Heart left ventricle (tissue), 16 donors: ENCODE results near the gene MDFIC. TPM values are rescaled to one million over a fixed set of nuclear protein-coding genes. Genes with fewer than 3 reads are reported as not detected.

ENCODE experiments used
- ATAC-seq, 4 donors: fragments of 200-7000 bp; cut with Tn5 transposase; one replicate each; pipeline ENCODE4 v1.9.1; 2020 to 2022; ENCODE audit warnings: moderate library complexity in 4 of 4, mild to moderate bottlenecking in 3 of 4, moderate number of reproducible peaks in 1 of 4
- DNase-seq, 5 donors: peaks; one replicate each; pipeline ENCODE4 v3.0.0-alpha.2; 2020
- H3K27ac ChIP-seq, 12 donors: fragments of 200-600 bp; sonication (generic) in 4 of 12; one replicate each; pipeline versions ENCODE4 v1.5.0 to v1.8.0; 2016 to 2022; ENCODE audit warnings: mild to moderate bottlenecking in 2 of 12
- H3K27me3 ChIP-seq, 9 donors: fragments of 200-600 bp; sonication (generic) in 2 of 9; one replicate each; pipeline versions ENCODE4 v1.5.1 to v1.8.0; 2016 to 2022; ENCODE audit warnings: mild to moderate bottlenecking in 3 of 9
- H3K36me3 ChIP-seq, 9 donors: fragments of 200-600 bp; sonication (generic) in 2 of 9; one replicate each; pipeline versions ENCODE4 v1.5.0 to v1.8.0; 2018 to 2022; ENCODE audit warnings: mild to moderate bottlenecking in 2 of 9
- H3K4me1 ChIP-seq, 12 donors: fragments of 200-600 bp; sonication (generic) in 4 of 12; one replicate each; pipeline versions ENCODE4 v1.5.0 to v1.8.0; 2016 to 2022; ENCODE audit warnings: mild to moderate bottlenecking in 3 of 12
- H3K4me3 ChIP-seq, 12 donors: fragments of 200-600 bp; sonication (generic) in 4 of 12; one replicate each; pipeline versions ENCODE4 v1.5.0 to v1.8.0; 2017 to 2022; ENCODE audit warnings: mild to moderate bottlenecking in 9 of 12, moderate library complexity in 4 of 12
- H3K9me3 ChIP-seq, 12 donors: fragments of 200-600 bp; sonication (generic) in 4 of 12; one replicate each; pipeline versions ENCODE4 v1.5.0 to v1.8.0; 2016 to 2022; ENCODE audit warnings: mild to moderate bottlenecking in 1 of 12
- POLR2A ChIP-seq, 2 donors: fragments of 450-650 bp; IDR thresholded peaks; one replicate each; pipeline ENCODE4 v1.6.1; 2017; ENCODE audit warnings: antibody characterized with exemption in 2 of 2, mild to moderate bottlenecking in 2 of 2, moderate library complexity in 2 of 2
- WGBS, 4 donors: extraction: QIAGEN DNeasy Blood & Tissue Kit in 2 of 4; methylation state at CpG; one replicate each; pipeline versions ENCODE4 v1.1.5 to v1.1.7; 2013 to 2018; 5-methylcytosine and 5-hydroxymethylcytosine counted together
- intact Hi-C, 10 donors: fragments of 100-400 bp; cut with DNase I; formaldehyde crosslinking; loops; one replicate each; pipeline versions ENCODE4 v1.11.1 to v1.14.2; 2022
- polyA plus RNA-seq, 2 donors: library from polyadenylated mRNA; stranded (reverse); fragments of 200-250 nt; gene quantifications; one replicate each; pipeline ENCODE4 v1.2.3, GENCODE V29; 2013
- total RNA-seq, 9 donors: library from RNA; depleted of rRNA in 2 of 9; stranded (reverse); fragments of >200 nt in 2 of 9; fragmentation: NEBNext Ultra II Directional in 3 of 9; extraction: Animal tissue kit (Norgen Biotek cat#: 25700) in 3 of 9; gene quantifications; one replicate each; pipeline versions ENCODE4 v1.1.0 to v1.2.4, GENCODE V29; 2016 to 2023
- TF ChIP-seq, protein P1 (sequence below), 12 donors: fragments of 200-600 bp; sonication (generic) in 4 of 12; IDR thresholded peaks; one replicate each; pipeline versions ENCODE4 v1.5.0 to v1.8.0; 2018 to 2022; ENCODE audit warnings: antibody characterized with exemption in 12 of 12, mild to moderate bottlenecking in 5 of 12
- donor health status: ischemic (EF 13 %, LVEDD 7.1; RV severe dilation, severe dysfunction).
- donor health status: healthy with polysubstance abuse.
- donor health status: DM: no; HTN: yes; CAD: no.
- donor health status: DM: no; HTN: no; CAD: no.
- donor health status: ischemic (EF 25% LVEDD 6.9; RV normal size, moderate dysfunction).
- donor health status: ischemic (EF 25% LVEDD 5.7; RV mildly dilated, moderate dysfunction).
- donor health status: healthy.
- donor health status: DM: yes; HTN: yes; CAD: no.
- donor health status: ischemic (EF 35%, LVEDD 5.7; RV mildly dilated, moderate dysfunction).
- donor health status: nonischemic (EF 11% LVEDD 7.7; RV severe dilation, severe dysfunction).
- donor health status: DM: yes; HTN: yes; CAD: no.
- donor health status: PGD.
- donor health status: ischemic (EF 29% LVEDD 5.4; RV normal size, mild dysfunction).
- donor health status: nonischemic (EF 23%, LVEDD 6.1; RV moderate dilation, normal function).

MDFIC gene
- total and polyA plus RNA-seq, 11 donors, result 11.2 to 51.8 (median 28.3) TPM

DNA sequence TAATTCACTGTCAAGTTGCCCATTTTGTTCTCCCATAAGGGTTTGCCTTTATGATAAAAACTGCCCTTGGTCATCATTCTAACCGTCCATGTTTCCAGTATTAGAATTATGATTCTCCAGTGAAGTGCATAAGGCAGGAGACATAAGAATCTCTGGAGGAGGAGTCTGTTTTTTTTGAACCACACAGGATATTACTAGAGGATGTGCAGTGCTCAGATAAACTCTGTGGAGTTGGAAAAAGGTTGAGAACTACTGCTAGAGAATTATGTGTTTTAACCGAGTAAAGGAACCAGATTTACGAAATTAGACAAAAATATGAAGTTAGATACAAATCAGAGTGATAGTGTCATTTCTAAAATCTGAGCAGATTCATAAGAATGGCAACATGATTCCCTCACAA, 40.5 kb downstream of the MDFIC start:
- WGBS, 4 donors, result 52 to 55% (median 54%) methylated on average over 3 of the region's 3 CpGs
- Histone ChIP-seq H3K27ac (no peak overlapping the region), H3K4me1 (peaks cover 0 to 33% (median 5%) of the 10 kb centered on the region in 12 donors), H3K4me3 (no peak overlapping the region), H3K27me3 (no peaks in the 10 kb centered on the region), H3K36me3 (no peaks in the 10 kb centered on the region), H3K9me3 (no peaks in the 10 kb centered on the region)
- DNase-seq (no peak), ATAC-seq (no peak)
- TF ChIP-seq POLR2A (IDR thresholded peaks at IDR 0.05), result no peak
- TF ChIP-seq, protein P1, sequence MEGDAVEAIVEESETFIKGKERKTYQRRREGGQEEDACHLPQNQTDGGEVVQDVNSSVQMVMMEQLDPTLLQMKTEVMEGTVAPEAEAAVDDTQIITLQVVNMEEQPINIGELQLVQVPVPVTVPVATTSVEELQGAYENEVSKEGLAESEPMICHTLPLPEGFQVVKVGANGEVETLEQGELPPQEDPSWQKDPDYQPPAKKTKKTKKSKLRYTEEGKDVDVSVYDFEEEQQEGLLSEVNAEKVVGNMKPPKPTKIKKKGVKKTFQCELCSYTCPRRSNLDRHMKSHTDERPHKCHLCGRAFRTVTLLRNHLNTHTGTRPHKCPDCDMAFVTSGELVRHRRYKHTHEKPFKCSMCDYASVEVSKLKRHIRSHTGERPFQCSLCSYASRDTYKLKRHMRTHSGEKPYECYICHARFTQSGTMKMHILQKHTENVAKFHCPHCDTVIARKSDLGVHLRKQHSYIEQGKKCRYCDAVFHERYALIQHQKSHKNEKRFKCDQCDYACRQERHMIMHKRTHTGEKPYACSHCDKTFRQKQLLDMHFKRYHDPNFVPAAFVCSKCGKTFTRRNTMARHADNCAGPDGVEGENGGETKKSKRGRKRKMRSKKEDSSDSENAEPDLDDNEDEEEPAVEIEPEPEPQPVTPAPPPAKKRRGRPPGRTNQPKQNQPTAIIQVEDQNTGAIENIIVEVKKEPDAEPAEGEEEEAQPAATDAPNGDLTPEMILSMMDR (IDR thresholded peaks at IDR 0.05), result no peak
- intact Hi-C loops, result no loop called here

DNA sequence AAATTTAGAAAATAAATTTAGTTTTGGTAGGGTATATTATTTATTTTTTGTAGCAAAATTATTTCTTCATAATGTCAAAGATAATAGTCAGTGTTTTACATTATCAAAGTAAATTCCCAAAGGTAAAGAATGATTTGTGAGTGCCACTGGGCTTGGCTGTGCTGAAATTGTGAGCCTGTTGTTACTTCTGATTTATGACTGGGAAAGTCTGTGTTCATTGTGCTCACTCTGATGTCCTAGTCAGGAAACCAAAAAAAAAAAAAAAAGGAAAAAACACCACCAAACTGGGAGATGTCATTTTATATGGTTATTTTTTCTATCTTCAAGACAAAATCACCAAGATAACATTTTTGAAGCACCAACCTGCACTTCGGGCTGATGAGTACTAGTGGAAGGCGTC, 44.3 kb downstream of the MDFIC start:
- 85 to 94% (median 92%) methylated on average over 2 of the region's 2 CpGs for WGBS, 4 donors
- Histone ChIP-seq H3K9me3 (no peaks in the 10 kb centered on the region), H3K4me3 (no peak overlapping the region), H3K27ac (no peak overlapping the region), H3K36me3 (no peaks in the 10 kb centered on the region), H3K4me1 (peaks cover 0 to 23% (median 0%) of the 10 kb centered on the region in 12 donors), H3K27me3 (no peaks in the 10 kb centered on the region)
- ATAC-seq (no peak), DNase-seq (no peak)
- intact Hi-C loops, result no loop called here
- TF ChIP-seq, protein P1 (IDR thresholded peaks at IDR 0.05), result no peak
- TF ChIP-seq POLR2A (IDR thresholded peaks at IDR 0.05), result no peak

DNA sequence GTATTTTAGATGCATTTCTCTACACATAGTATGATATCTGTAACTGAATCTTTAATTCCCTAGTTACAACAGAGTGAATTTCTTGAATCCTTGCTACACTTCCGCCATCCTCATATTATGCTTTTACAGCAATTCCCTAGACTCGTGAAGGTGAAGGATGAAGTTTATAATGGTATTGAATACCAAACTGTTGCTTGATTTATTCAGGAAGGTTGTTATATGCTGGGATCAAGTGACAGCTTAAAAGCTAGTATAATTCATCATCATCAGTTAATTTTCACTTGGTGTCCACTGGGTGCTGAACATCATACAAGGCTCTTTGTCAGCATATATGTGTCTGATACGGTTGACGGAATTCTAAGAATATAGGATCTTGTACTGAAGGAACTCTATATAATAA, 47.2 kb downstream of the MDFIC start:
- ATAC-seq (no peak), DNase-seq (no peak)
- Histone ChIP-seq H3K27ac (no peak overlapping the region), H3K27me3 (no peaks in the 10 kb centered on the region), H3K9me3 (no peaks in the 10 kb centered on the region), H3K4me3 (no peak overlapping the region), H3K4me1 (peaks cover 0 to 34% (median 8%) of the 10 kb centered on the region in 12 donors), H3K36me3 (no peaks in the 10 kb centered on the region)
- intact Hi-C loops, result no loop called here
- 98% methylated on average over 4 of the region's 4 CpGs for WGBS, 4 donors
- TF ChIP-seq POLR2A (IDR thresholded peaks at IDR 0.05), result no peak
- TF ChIP-seq, protein P1 (IDR thresholded peaks at IDR 0.05), result no peak

DNA sequence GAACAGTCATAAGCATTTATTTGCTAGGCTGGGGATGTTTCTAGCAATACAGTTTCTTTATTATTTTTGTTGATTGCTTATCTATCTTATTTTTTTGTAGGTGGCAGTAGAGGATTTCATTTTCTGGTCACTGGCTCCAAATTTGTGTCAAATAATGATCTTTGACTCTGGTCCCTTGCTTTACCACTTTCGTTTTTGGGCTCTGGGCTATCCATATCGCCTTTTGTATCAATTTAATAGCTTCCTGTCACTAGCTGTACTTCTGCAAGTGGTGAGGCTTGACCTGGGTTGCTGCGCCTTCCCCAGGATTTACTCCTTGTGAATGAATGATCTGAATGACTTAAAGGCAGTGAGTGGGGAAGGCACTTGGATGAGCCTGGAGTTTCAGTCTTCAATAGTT, 48.4 kb downstream of the MDFIC start:
- Histone ChIP-seq H3K27ac (no peak overlapping the region), H3K4me3 (no peak overlapping the region), H3K4me1 (peaks cover 0 to 44% (median 17%) of the 10 kb centered on the region in 12 donors), H3K27me3 (no peaks in the 10 kb centered on the region), H3K36me3 (no peaks in the 10 kb centered on the region), H3K9me3 (no peaks in the 10 kb centered on the region)
- DNase-seq, result no peak
- no peak for TF ChIP-seq POLR2A (IDR thresholded peaks at IDR 0.05)
- TF ChIP-seq, protein P1 (IDR thresholded peaks at IDR 0.05), result no peak
- 82 to 89% (median 86%) methylated on average over 3 of the region's 3 CpGs for WGBS, 4 donors
- intact Hi-C loops, result loop anchor here in 3 of 10 donors (5.0 to 10.0 kb wide), 3 partner anchors 33 to 114 kb away; partner anchors contain the start of gene MDFIC (in 1 of the 3)
- no peak for ATAC-seq
